Measurements from ENCODE around the gene TNFSF9.
"Not testable (repeated sequence)": the region's sequence is repeated elsewhere in the genome, so short reads cannot be mapped to it uniquely, and the experiment has no call there.

The TNFSF9 gene

GRCh38 chr19:6494438-6495036, 36.3 kb upstream of the TNFSF9 start:
- Histone ChIP-seq H3K4me1 (ENCODE audit: control insufficient read depth in 1 of 2, insufficient read depth in 2 of 2, low read length in 2 of 2) (no peaks in the 10 kb centered on the region), H3K4me3 (ENCODE audit: low read depth in 1 of 2, low read length in 2 of 2) (no peak overlapping the region), H3K27ac (ENCODE audit: low read depth, low read length) (no peak overlapping the region), H3K36me3 (ENCODE audit: control insufficient read depth in 1 of 2, insufficient read depth in 2 of 2, low read length in 2 of 2) (no peaks in the 10 kb centered on the region), H3K9me3 (ENCODE audit: control insufficient read depth in 1 of 2, low read length in 2 of 2) (no peaks in the 10 kb centered on the region), H3K9ac (ENCODE audit: low read depth in 1 of 2, low read length in 2 of 2) (no peak overlapping the region), H3K27me3 (ENCODE audit: control insufficient read depth in 1 of 2, insufficient read depth in 2 of 2, low read length in 2 of 2) (peaks cover 2 to 5% of the 10 kb centered on the region in 2 donors)

- H3K36me3 ChIP-seq (ENCODE audit: control insufficient read depth in 1 of 2, insufficient read depth in 2 of 2, low read length in 2 of 2), result no peaks in the 10 kb centered on the region
- no peaks in the 10 kb centered on the region for H3K4me1 ChIP-seq (ENCODE audit: control insufficient read depth in 1 of 2, insufficient read depth in 2 of 2, low read length in 2 of 2)
- no peak overlapping the region for H3K27ac ChIP-seq (ENCODE audit: low read depth, low read length)
- no peaks in the 10 kb centered on the region for H3K9me3 ChIP-seq (ENCODE audit: control insufficient read depth in 1 of 2, low read length in 2 of 2)
- H3K9ac ChIP-seq (ENCODE audit: low read depth in 1 of 2, low read length in 2 of 2), result no peak overlapping the region
- no peak overlapping the region for H3K4me3 ChIP-seq (ENCODE audit: low read depth in 1 of 2, low read length in 2 of 2)
- peaks cover 4 to 9% of the 10 kb centered on the region in 2 donors for H3K27me3 ChIP-seq (ENCODE audit: control insufficient read depth in 1 of 2, insufficient read depth in 2 of 2, low read length in 2 of 2)
Measured at GRCh38 chr19:6495947-6496346, 34.9 kb upstream of the TNFSF9 start.

GRCh38 chr19:6498294-6499036, 32.4 kb upstream of the TNFSF9 start:
- no peak overlapping the region for H3K9ac ChIP-seq (ENCODE audit: low read depth in 1 of 2, low read length in 2 of 2)
- H3K9me3 ChIP-seq (ENCODE audit: control insufficient read depth in 1 of 2, low read length in 2 of 2), result no peaks in the 10 kb centered on the region
- H3K27me3 ChIP-seq (ENCODE audit: control insufficient read depth in 1 of 2, insufficient read depth in 2 of 2, low read length in 2 of 2), result peaks cover 21 to 23% of the 10 kb centered on the region in 2 donors
- H3K4me1 ChIP-seq (ENCODE audit: control insufficient read depth in 1 of 2, insufficient read depth in 2 of 2, low read length in 2 of 2), result no peaks in the 10 kb centered on the region
- no peak overlapping the region for H3K27ac ChIP-seq (ENCODE audit: low read depth, low read length)
- H3K4me3 ChIP-seq (ENCODE audit: low read depth in 1 of 2, low read length in 2 of 2), result no peak overlapping the region
- no peaks in the 10 kb centered on the region for H3K36me3 ChIP-seq (ENCODE audit: control insufficient read depth in 1 of 2, insufficient read depth in 2 of 2, low read length in 2 of 2)

- Histone ChIP-seq H3K27me3 (ENCODE audit: control insufficient read depth in 1 of 2, insufficient read depth in 2 of 2, low read length in 2 of 2) (peaks cover 21 to 23% of the 10 kb centered on the region in 2 donors), H3K36me3 (ENCODE audit: control insufficient read depth in 1 of 2, insufficient read depth in 2 of 2, low read length in 2 of 2) (no peaks in the 10 kb centered on the region), H3K9ac (ENCODE audit: low read depth in 1 of 2, low read length in 2 of 2) (no peak overlapping the region), H3K4me1 (ENCODE audit: control insufficient read depth in 1 of 2, insufficient read depth in 2 of 2, low read length in 2 of 2) (no peaks in the 10 kb centered on the region), H3K27ac (ENCODE audit: low read depth, low read length) (no peak overlapping the region), H3K4me3 (ENCODE audit: low read depth in 1 of 2, low read length in 2 of 2) (no peak overlapping the region), H3K9me3 (ENCODE audit: control insufficient read depth in 1 of 2, low read length in 2 of 2) (no peaks in the 10 kb centered on the region)
Measured at GRCh38 chr19:6499052-6499790, 31.6 kb upstream of the TNFSF9 start.

GRCh38 chr19:6500837-6501739, 29.7 kb upstream of the TNFSF9 start:
- Histone ChIP-seq H3K36me3 (ENCODE audit: control insufficient read depth in 1 of 2, insufficient read depth in 2 of 2, low read length in 2 of 2) (no peaks in the 10 kb centered on the region), H3K27me3 (ENCODE audit: control insufficient read depth in 1 of 2, insufficient read depth in 2 of 2, low read length in 2 of 2) (peaks cover 21 to 23% of the 10 kb centered on the region in 2 donors), H3K4me3 (ENCODE audit: low read depth in 1 of 2, low read length in 2 of 2) (no peak overlapping the region), H3K4me1 (ENCODE audit: control insufficient read depth in 1 of 2, insufficient read depth in 2 of 2, low read length in 2 of 2) (no peaks in the 10 kb centered on the region), H3K9me3 (ENCODE audit: control insufficient read depth in 1 of 2, low read length in 2 of 2) (no peaks in the 10 kb centered on the region), H3K9ac (ENCODE audit: low read depth in 1 of 2, low read length in 2 of 2) (no peak overlapping the region), H3K27ac (ENCODE audit: low read depth, low read length) (no peak overlapping the region)

GRCh38 chr19:6501740-6502648, 28.8 kb upstream of the TNFSF9 start, which contains the start of gene TUBB4A:
Gene TUBB4A (minus strand): TSS chr19:6502309. CDS start chr19:6502212, 97 bp downstream.
- H3K27me3 ChIP-seq (ENCODE audit: control insufficient read depth in 1 of 2, insufficient read depth in 2 of 2, low read length in 2 of 2), result peaks cover 21 to 23% of the 10 kb centered on the region in 2 donors
- no peaks in the 10 kb centered on the region for H3K9me3 ChIP-seq (ENCODE audit: control insufficient read depth in 1 of 2, low read length in 2 of 2)
- no peaks in the 10 kb centered on the region for H3K4me1 ChIP-seq (ENCODE audit: control insufficient read depth in 1 of 2, insufficient read depth in 2 of 2, low read length in 2 of 2)
- H3K4me3 ChIP-seq (ENCODE audit: low read depth in 1 of 2, low read length in 2 of 2), result peak within 1 kb of the TSS; percentile 8 to 43
- no peak within 1 kb of the TSS for H3K27ac ChIP-seq (ENCODE audit: low read depth, low read length)
- H3K9ac ChIP-seq (ENCODE audit: low read depth in 1 of 2, low read length in 2 of 2), result no peak within 1 kb of the TSS
- no peaks in the 10 kb centered on the region for H3K36me3 ChIP-seq (ENCODE audit: control insufficient read depth in 1 of 2, insufficient read depth in 2 of 2, low read length in 2 of 2)

- no peak overlapping the region for H3K27ac ChIP-seq (ENCODE audit: low read depth, low read length)
Measured at GRCh38 chr19:6503407-6504201, 27.2 kb upstream of the TNFSF9 start.

GRCh38 chr19:6508028-6508771, 22.6 kb upstream of the TNFSF9 start:
- H3K27me3 ChIP-seq (ENCODE audit: control insufficient read depth in 1 of 2, insufficient read depth in 2 of 2, low read length in 2 of 2); H3K36me3 ChIP-seq (ENCODE audit: control insufficient read depth in 1 of 2, insufficient read depth in 2 of 2, low read length in 2 of 2); H3K9ac ChIP-seq (ENCODE audit: low read depth in 1 of 2, low read length in 2 of 2); H3K27ac ChIP-seq (ENCODE audit: low read depth, low read length); H3K9me3 ChIP-seq (ENCODE audit: control insufficient read depth in 1 of 2, low read length in 2 of 2); H3K4me3 ChIP-seq (ENCODE audit: low read depth in 1 of 2, low read length in 2 of 2); H3K4me1 ChIP-seq (ENCODE audit: control insufficient read depth in 1 of 2, insufficient read depth in 2 of 2, low read length in 2 of 2): not testable (repeated sequence)

More at GRCh38 chr19:6503407-6504201, 27.2 kb upstream of the TNFSF9 start:
- Histone ChIP-seq H3K36me3 (ENCODE audit: control insufficient read depth in 1 of 2, insufficient read depth in 2 of 2, low read length in 2 of 2) (no peaks in the 10 kb centered on the region), H3K9me3 (ENCODE audit: control insufficient read depth in 1 of 2, low read length in 2 of 2) (no peaks in the 10 kb centered on the region), H3K9ac (ENCODE audit: low read depth in 1 of 2, low read length in 2 of 2) (no peak overlapping the region), H3K4me3 (ENCODE audit: low read depth in 1 of 2, low read length in 2 of 2) (no peak overlapping the region), H3K27me3 (ENCODE audit: control insufficient read depth in 1 of 2, insufficient read depth in 2 of 2, low read length in 2 of 2) (peaks cover 18 to 23% of the 10 kb centered on the region in 2 donors), H3K4me1 (ENCODE audit: control insufficient read depth in 1 of 2, insufficient read depth in 2 of 2, low read length in 2 of 2) (no peaks in the 10 kb centered on the region)

Data from duodenal mucosa (tissue), 2 donors.